Keratinocyte (primary cell): ENCODE results near the gene BAHCC1. TPM values are rescaled to one million over a fixed set of nuclear protein-coding genes. Genes with fewer than 3 reads are reported as not detected.

ENCODE experiments used
- DNase-seq: peaks from one replicate; pipeline ENCODE4 v3.0.0-alpha.2; 2011; ENCODE audit warnings: low read depth, missing footprints, low spot score
- FAIRE-seq: peaks from 2 replicates; lab custom pipeline; 2011; peaks lifted over from hg19 to GRCh38; lab: Jason Lieb, UNC
- H2AFZ ChIP-seq: 2 replicates; pipeline ENCODE4 v1.6.0; 2012; ENCODE audit warnings: low read length, control low read depth, inconsistent platforms; ENCODE audit not compliant: control insufficient read depth
- H3K27ac ChIP-seq: 2 replicates; pipeline ENCODE4 v1.5.1; 2011; ENCODE audit warnings: low read length; ENCODE audit not compliant: control insufficient read depth, insufficient read depth
- H3K27me3 ChIP-seq: 3 replicates; pipeline ENCODE4 v1.6.0; 2011; ENCODE audit warnings: low read length; ENCODE audit not compliant: control insufficient read depth, insufficient read depth; ENCODE audit errors: extremely low read depth
- H3K36me3 ChIP-seq, 2 experiments: 2 replicates in 1 of 2; 3 replicates in 1 of 2; pipeline ENCODE4 v1.5.1; 2011; ENCODE audit warnings: low read length in 2 of 2, mild to moderate bottlenecking in 1 of 2; ENCODE audit not compliant: control insufficient read depth in 2 of 2, insufficient read depth in 2 of 2; ENCODE audit errors: extremely low read depth in 1 of 2
- H3K4me1 ChIP-seq: 3 replicates; pipeline ENCODE4 v1.5.1; 2011; ENCODE audit warnings: low read length; ENCODE audit not compliant: control insufficient read depth, insufficient read depth; ENCODE audit errors: extremely low read depth
- H3K4me2 ChIP-seq: 3 replicates; pipeline ENCODE4 v1.6.0; 2011; ENCODE audit warnings: low read depth, low read length; ENCODE audit not compliant: control insufficient read depth, insufficient read depth; ENCODE audit errors: extremely low read depth
- H3K4me3 ChIP-seq, 3 experiments: fragments of 200-600 bp in 1 of 3; sonication (generic) in 1 of 3; 2 replicates in 2 of 3; 3 replicates in 1 of 3; pipeline ENCODE4 v1.5.1; 2011 to 2016; ENCODE audit warnings: low read length in 3 of 3, mild to moderate bottlenecking in 3 of 3, control low read depth in 2 of 3, inconsistent platforms in 1 of 3, low read depth in 1 of 3, mixed read lengths in 1 of 3, mixed run types in 1 of 3, moderate library complexity in 1 of 3; ENCODE audit not compliant: control insufficient read depth in 2 of 3, insufficient read depth in 2 of 3; ENCODE audit errors: extremely low read depth in 1 of 3
- H3K79me2 ChIP-seq: 2 replicates; pipeline ENCODE4 v1.6.0; 2012; ENCODE audit warnings: low read length; ENCODE audit not compliant: control insufficient read depth, insufficient read depth
- H3K9ac ChIP-seq: 3 replicates; pipeline ENCODE4 v1.6.0; 2011; ENCODE audit warnings: low read length; ENCODE audit not compliant: control insufficient read depth, insufficient read depth; ENCODE audit errors: extremely low read depth
- H3K9me1 ChIP-seq: 3 replicates; pipeline ENCODE4 v1.6.0; 2011; ENCODE audit warnings: low read length; ENCODE audit not compliant: control insufficient read depth, insufficient read depth; ENCODE audit errors: extremely low read depth
- H3K9me3 ChIP-seq: 2 replicates; pipeline ENCODE4 v1.5.1; 2012; ENCODE audit warnings: low read depth, low read length; ENCODE audit not compliant: control insufficient read depth
- H4K20me1 ChIP-seq: 3 replicates; pipeline ENCODE4 v1.6.0; 2011; ENCODE audit warnings: low read length; ENCODE audit not compliant: control insufficient read depth, insufficient read depth; ENCODE audit errors: extremely low read depth
- CTCF ChIP-seq, 3 experiments: IDR thresholded peaks in 1 of 3; conservative IDR thresholded peaks in 1 of 3; optimal IDR thresholded peaks in 1 of 3; 2 replicates in 2 of 3; 3 replicates in 1 of 3; pipeline versions ENCODE3 to v1.5.1; 2011; ENCODE audit warnings: low read length in 3 of 3, mild to moderate bottlenecking in 3 of 3, moderate library complexity in 2 of 3, control low read depth in 1 of 3, inconsistent platforms in 1 of 3; ENCODE audit not compliant: insufficient read depth in 2 of 3; ENCODE audit errors: extremely low read depth in 1 of 3
- EZH2 ChIP-seq: IDR thresholded peaks from one replicate; pipeline ENCODE4 v1.6.1; 2012; ENCODE audit warnings: inconsistent platforms, mild to moderate bottlenecking, low read length, moderate library complexity
- dilution Hi-C: fragments of 300-500 bp; cut with MboI; formaldehyde crosslinking; loops from one replicate; pipeline ENCODE4 v1.7.0; 2020; ENCODE audit warnings: low sequenced_read_pairs; ENCODE audit not compliant: extremely low pct_ligation_motif_present
- polyA plus RNA-seq, 5 experiments: library from polyadenylated mRNA; depleted of rRNA in 3 of 5; stranded (reverse) in 3 of 5; stranded (forward) in 1 of 5; unstranded in 1 of 5; fragments of >200 nt; gene quantifications; 1 replicate in 1 of 5; 2 replicates in 3 of 5; 3 replicates in 1 of 5; pipeline versions ENCODE4 v1.2.1 to v1.2.3, GENCODE V29; 2011 to 2012; ENCODE audit warnings: missing spikeins in 2 of 5, low read depth in 1 of 5, low replicate concordance in 1 of 5

BAHCC1 gene
- polyA plus RNA-seq, 1 donor (not counting 4 experiments of a cell fraction or from before 2014, with no cell fraction given): 0.52 TPM

- DNase-seq: peak; percentile 19
Measured at GRCh38 chr17:81481073-81481799, 86.0 kb downstream of the BAHCC1 start.

GRCh38 chr17:81481815-81482505, 86.7 kb downstream of the BAHCC1 start:
- Histone ChIP-seq H4K20me1 (no peaks in the 10 kb centered on the region), H3K4me1 (peaks cover 4% of the 10 kb centered on the region), H3K27me3 (peaks cover 23% of the 10 kb centered on the region), H3K79me2 (no peaks in the 10 kb centered on the region), H2AFZ (no peak overlapping the region), H3K27ac (no peak overlapping the region), H3K4me2 (peak overlapping the region; percentile 22), H3K4me3 (no peak overlapping the region), H3K9me3 (no peaks in the 10 kb centered on the region), H3K9me1 (no peaks in the 10 kb centered on the region), H3K36me3 (no peaks in the 10 kb centered on the region), H3K9ac (no peak overlapping the region)
- no peak for FAIRE-seq
- dilution Hi-C loops: no loop called here
- no peak for TF ChIP-seq CTCF (optimal IDR thresholded peaks at IDR 0.05 in 1 of 3, IDR thresholded peaks at IDR 0.05 in 1 of 3, conservative IDR thresholded peaks at IDR 0.05 in 1 of 3; ENCODE audit: extremely low read depth in 1 of 3, insufficient read depth in 2 of 3, low read length in 3 of 3)
- TF ChIP-seq EZH2: no peak
- DNase-seq: no peak

More at GRCh38 chr17:81481073-81481799, 86.0 kb downstream of the BAHCC1 start:
- Histone ChIP-seq H3K9me3 (no peaks in the 10 kb centered on the region), H2AFZ (no peak overlapping the region), H3K36me3 (no peaks in the 10 kb centered on the region), H3K27me3 (peaks cover 23% of the 10 kb centered on the region), H3K4me3 (no peak overlapping the region), H4K20me1 (no peaks in the 10 kb centered on the region), H3K79me2 (no peaks in the 10 kb centered on the region), H3K4me2 (peak overlapping the region; percentile 22), H3K4me1 (peaks cover 4% of the 10 kb centered on the region), H3K9me1 (no peaks in the 10 kb centered on the region), H3K27ac (no peak overlapping the region), H3K9ac (no peak overlapping the region)
- dilution Hi-C loops: no loop called here
- no peak for TF ChIP-seq EZH2
- no peak for TF ChIP-seq CTCF (optimal IDR thresholded peaks at IDR 0.05 in 1 of 3, IDR thresholded peaks at IDR 0.05 in 1 of 3, conservative IDR thresholded peaks at IDR 0.05 in 1 of 3; ENCODE audit: extremely low read depth in 1 of 3, insufficient read depth in 2 of 3, low read length in 3 of 3)
- FAIRE-seq: no peak
